Neural progenitor cell (in vitro differentiated cells): ENCODE data around the gene CACNA1C. TPM values are rescaled to one million over a fixed set of nuclear protein-coding genes. Genes with fewer than 3 reads are reported as not detected.

Experiments
- DNase-seq: peaks from one replicate; pipeline ENCODE4 v3.0.0-alpha.2; 2016; ENCODE audit warnings: low spot score
- H2AFZ ChIP-seq: fragments of 200-600 bp; sonication (generic); replicated peaks from 2 replicates; pipeline ENCODE4 v1.6.1; 2016; ENCODE audit warnings: antibody characterized with exemption
- H3F3A ChIP-seq: fragments of 200-600 bp; sonication (generic); 2 replicates; pipeline ENCODE4 v1.6.1; 2016; ENCODE audit warnings: antibody characterized with exemption, low read depth
- H3K27ac ChIP-seq: fragments of 200-600 bp; sonication (generic); 2 replicates; pipeline ENCODE4 v1.5.1; 2016; ENCODE audit warnings: mild to moderate bottlenecking
- H3K27me3 ChIP-seq: fragments of 200-600 bp; sonication (generic); 2 replicates; pipeline ENCODE4 v1.6.1; 2016; ENCODE audit warnings: mild to moderate bottlenecking, moderate library complexity
- H3K36me3 ChIP-seq: fragments of 200-600 bp; sonication (generic); 2 replicates; pipeline ENCODE4 v1.5.1; 2016
- H3K4me1 ChIP-seq: fragments of 200-600 bp; sonication (generic); 2 replicates; pipeline ENCODE4 v1.6.1; 2016; ENCODE audit warnings: mixed run types
- H3K4me2 ChIP-seq: fragments of 200-600 bp; sonication (generic); 2 replicates; pipeline ENCODE4 v1.6.1; 2016
- H3K4me3 ChIP-seq: fragments of 200-600 bp; sonication (generic); 2 replicates; pipeline ENCODE4 v1.5.1; 2016
- H3K79me2 ChIP-seq: fragments of 200-600 bp; sonication (generic); 2 replicates; pipeline ENCODE4 v1.6.1; 2016; ENCODE audit warnings: low read depth
- H3K9ac ChIP-seq: fragments of 200-600 bp; sonication (generic); 2 replicates; pipeline ENCODE4 v1.6.1; 2016
- H3K9me3 ChIP-seq: fragments of 200-600 bp; sonication (generic); 2 replicates; pipeline ENCODE4 v1.5.1; 2016; ENCODE audit warnings: low read depth
- H4K20me1 ChIP-seq: fragments of 200-600 bp; sonication (generic); 2 replicates; pipeline ENCODE4 v1.6.1; 2016; ENCODE audit warnings: low read depth
- H3K27ac Mint-ChIP-seq: 3 replicates; pipeline ENCODE4 v1.8.0; 2021; ENCODE audit warnings: mixed read lengths
- H3K27me3 Mint-ChIP-seq: 2 replicates; pipeline ENCODE4 v1.8.0; 2022; ENCODE audit warnings: low read depth, mild to moderate bottlenecking, inconsistent platforms, moderate library complexity, mixed read lengths; ENCODE audit not compliant: insufficient read depth
- H3K36me3 Mint-ChIP-seq: 3 replicates; pipeline ENCODE4 v1.8.0; 2021; ENCODE audit warnings: mixed read lengths
- H3K4me1 Mint-ChIP-seq: 3 replicates; pipeline ENCODE4 v1.8.0; 2021; ENCODE audit warnings: mixed read lengths
- H3K4me3 Mint-ChIP-seq: 3 replicates; pipeline ENCODE4 v1.8.0; 2021; ENCODE audit warnings: mild to moderate bottlenecking, moderate library complexity, mixed read lengths
- H3K9me3 Mint-ChIP-seq: 3 replicates; pipeline ENCODE4 v1.8.0; 2020; ENCODE audit warnings: mixed read lengths
- EZH2 ChIP-seq: fragments of 200-600 bp; sonication (generic); IDR thresholded peaks from 2 replicates; pipeline ENCODE4 v1.6.1; 2017; ENCODE audit warnings: antibody characterized with exemption, mild to moderate bottlenecking, moderate library complexity
- EZH2phosphoT487 ChIP-seq: fragments of 200-600 bp; sonication (generic); IDR thresholded peaks from 2 replicates; pipeline ENCODE4 v1.6.1; 2017; ENCODE audit warnings: antibody characterized with exemption
- total RNA-seq: library from RNA; depleted of rRNA; stranded (reverse); fragments of >200 nt; gene quantifications from 2 replicates; pipeline ENCODE4 v1.2.3, GENCODE V29; 2015; ENCODE audit warnings: low replicate concordance
- TF ChIP-seq, protein P1 (sequence below): fragments of 200-600 bp; sonication (generic); IDR thresholded peaks from 2 replicates; pipeline ENCODE4 v1.5.1; 2017; ENCODE audit warnings: antibody characterized with exemption, mild to moderate bottlenecking

CACNA1C gene
- total RNA-seq, 1 donor from 2014 or later: 2.7 TPM

DNA sequence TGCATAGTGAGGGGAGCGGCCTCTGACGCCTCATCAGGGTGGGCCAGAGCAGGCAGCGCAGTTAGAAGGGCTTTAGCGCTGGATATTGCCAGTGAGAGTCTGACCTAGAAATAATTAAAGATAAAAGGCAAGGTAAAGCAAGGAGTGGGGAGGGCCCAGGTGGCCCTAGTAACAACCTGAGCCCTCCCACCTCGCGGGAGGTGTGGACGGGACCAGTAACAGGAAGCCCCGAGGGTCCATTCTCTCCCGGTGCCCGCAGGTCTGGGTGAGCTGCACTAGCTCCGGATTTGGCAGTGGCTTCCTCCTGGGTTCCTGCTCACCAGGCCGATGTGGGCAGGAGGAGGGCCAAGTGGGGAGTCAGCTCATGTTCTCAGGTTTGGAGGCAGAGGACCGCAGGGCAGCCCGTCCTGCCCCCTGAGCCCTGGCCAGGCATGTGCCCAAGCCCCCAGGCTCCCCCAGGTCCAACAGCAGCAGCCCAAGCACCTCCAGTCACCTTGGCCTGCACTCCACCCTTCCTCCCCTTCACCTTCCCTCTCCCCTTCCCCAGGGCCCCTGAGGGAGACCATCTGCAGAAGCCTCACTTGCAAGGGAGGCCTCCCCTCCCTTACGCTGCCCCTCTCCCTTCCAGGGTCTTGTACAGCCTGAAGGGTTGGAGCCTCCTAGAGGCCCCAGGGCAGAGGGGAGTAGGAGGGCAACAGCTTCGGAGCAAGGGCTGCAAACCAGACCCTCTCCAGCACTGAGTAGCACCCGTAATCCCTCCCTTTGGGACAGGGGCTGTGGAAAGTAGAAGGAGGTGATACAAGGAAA, 597.7 kb downstream of the CACNA1C start:
- H3K4me1 Mint-ChIP-seq: no peaks in the 10 kb centered on the region
- peak overlapping the region; percentile 79 for H3K27ac Mint-ChIP-seq

DNA sequence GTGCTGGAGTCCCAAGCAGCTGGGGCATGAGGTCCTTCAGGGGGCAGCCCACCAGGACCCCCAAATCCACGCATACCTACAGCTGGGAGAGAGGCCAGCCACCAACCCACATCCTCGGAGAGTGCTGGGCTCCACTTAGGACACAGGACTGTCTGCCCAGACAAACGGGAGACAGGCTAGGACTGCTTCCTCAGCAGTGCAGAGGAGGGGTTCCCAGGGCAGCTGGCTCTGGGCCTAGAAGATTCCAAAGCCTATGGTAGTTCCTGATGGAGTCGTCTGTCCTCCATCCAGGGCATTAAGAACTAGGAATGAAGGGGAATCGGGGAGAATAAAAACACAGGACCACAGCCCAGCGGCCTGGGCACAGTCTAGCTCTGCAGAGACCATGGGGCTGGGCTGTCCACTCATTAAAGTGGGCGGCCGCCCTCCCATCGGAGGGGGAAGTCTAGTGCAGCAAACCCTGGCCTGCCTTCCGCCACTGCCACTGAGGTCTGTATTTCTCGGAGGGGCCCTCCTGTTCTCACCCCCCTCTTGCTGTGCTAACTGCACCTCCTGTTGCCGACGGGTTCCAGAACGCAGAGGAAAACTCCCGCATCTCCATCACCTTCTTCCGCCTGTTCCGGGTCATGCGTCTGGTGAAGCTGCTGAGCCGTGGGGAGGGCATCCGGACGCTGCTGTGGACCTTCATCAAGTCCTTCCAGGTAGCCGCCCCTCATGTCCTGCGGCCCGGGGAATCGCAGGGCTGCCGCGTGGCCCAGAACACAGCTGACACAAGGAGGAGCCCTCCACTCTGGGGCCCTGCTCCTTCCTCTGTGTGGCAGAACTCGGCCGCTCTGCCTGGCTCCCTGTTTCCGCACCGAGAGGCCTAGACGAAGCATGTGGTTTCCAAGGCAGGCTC, 598.5 kb downstream of the CACNA1C start:
- TF ChIP-seq EZH2phosphoT487: no peak
- TF ChIP-seq EZH2: no peak
- TF ChIP-seq, protein P1, sequence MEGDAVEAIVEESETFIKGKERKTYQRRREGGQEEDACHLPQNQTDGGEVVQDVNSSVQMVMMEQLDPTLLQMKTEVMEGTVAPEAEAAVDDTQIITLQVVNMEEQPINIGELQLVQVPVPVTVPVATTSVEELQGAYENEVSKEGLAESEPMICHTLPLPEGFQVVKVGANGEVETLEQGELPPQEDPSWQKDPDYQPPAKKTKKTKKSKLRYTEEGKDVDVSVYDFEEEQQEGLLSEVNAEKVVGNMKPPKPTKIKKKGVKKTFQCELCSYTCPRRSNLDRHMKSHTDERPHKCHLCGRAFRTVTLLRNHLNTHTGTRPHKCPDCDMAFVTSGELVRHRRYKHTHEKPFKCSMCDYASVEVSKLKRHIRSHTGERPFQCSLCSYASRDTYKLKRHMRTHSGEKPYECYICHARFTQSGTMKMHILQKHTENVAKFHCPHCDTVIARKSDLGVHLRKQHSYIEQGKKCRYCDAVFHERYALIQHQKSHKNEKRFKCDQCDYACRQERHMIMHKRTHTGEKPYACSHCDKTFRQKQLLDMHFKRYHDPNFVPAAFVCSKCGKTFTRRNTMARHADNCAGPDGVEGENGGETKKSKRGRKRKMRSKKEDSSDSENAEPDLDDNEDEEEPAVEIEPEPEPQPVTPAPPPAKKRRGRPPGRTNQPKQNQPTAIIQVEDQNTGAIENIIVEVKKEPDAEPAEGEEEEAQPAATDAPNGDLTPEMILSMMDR: no peak
- H3K9me3 ChIP-seq: no peaks in the 10 kb centered on the region
- no peaks in the 10 kb centered on the region for H3K79me2 ChIP-seq
- H3K27ac ChIP-seq: no peak overlapping the region
- no peak overlapping the region for H3K4me2 ChIP-seq
- DNase-seq: no peak
- H2AFZ ChIP-seq: no peak overlapping the region
- H3K4me1 Mint-ChIP-seq: no peaks in the 10 kb centered on the region
- H4K20me1 ChIP-seq: no peaks in the 10 kb centered on the region
- H3K27me3 ChIP-seq: no peaks in the 10 kb centered on the region
- no peaks in the 10 kb centered on the region for H3K4me1 ChIP-seq
- no peak overlapping the region for H3K27ac Mint-ChIP-seq
- no peaks in the 10 kb centered on the region for H3K36me3 Mint-ChIP-seq
- H3K27me3 Mint-ChIP-seq: peaks cover 2% of the 10 kb centered on the region
- no peaks in the 10 kb centered on the region for H3K36me3 ChIP-seq
- H3K9ac ChIP-seq: no peak overlapping the region
- no peaks in the 10 kb centered on the region for H3F3A ChIP-seq
- no peak overlapping the region for H3K4me3 Mint-ChIP-seq
- no peak overlapping the region for H3K4me3 ChIP-seq
- peaks cover 6% of the 10 kb centered on the region for H3K9me3 Mint-ChIP-seq

More for the DNA sequence above, 597.7 kb downstream of the CACNA1C start:
- Histone ChIP-seq H3K4me2 (no peak overlapping the region), H3K4me1 (no peaks in the 10 kb centered on the region), H3K4me3 (no peak overlapping the region), H3K79me2 (no peaks in the 10 kb centered on the region), H3K36me3 (no peaks in the 10 kb centered on the region), H3K9me3 (no peaks in the 10 kb centered on the region), H4K20me1 (no peaks in the 10 kb centered on the region), H3F3A (no peaks in the 10 kb centered on the region), H2AFZ (no peak overlapping the region), H3K9ac (no peak overlapping the region), H3K27me3 (no peaks in the 10 kb centered on the region), H3K27ac (no peak overlapping the region)
- TF ChIP-seq EZH2phosphoT487 (no peak), EZH2 (no peak)
- TF ChIP-seq, protein P1: no peak
- Mint-ChIP-seq H3K9me3 (no peaks in the 10 kb centered on the region), H3K4me3 (no peak overlapping the region), H3K27me3 (peaks cover 2% of the 10 kb centered on the region), H3K36me3 (no peaks in the 10 kb centered on the region)
- DNase-seq: no peak

DNA sequence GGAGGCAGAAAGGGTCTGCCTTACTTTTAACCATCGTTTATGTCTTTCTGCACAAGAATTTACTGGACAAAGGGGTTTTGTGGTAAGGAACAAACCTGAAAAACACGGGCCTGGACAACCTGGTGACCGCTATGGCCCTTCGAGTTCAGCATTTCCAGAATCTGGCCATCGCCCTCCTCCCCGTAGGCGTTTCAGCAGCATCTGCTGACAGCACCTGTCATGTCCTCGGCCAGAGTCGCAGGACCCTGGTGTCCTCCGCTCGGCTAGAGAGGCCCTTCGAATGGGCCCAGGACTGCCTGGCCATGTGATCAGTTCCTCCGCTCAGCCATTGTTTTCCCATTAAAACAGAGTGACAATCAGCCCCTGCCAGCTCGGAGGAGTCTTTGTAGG, 599.2 kb downstream of the CACNA1C start:
- Mint-ChIP-seq H3K4me1 (no peaks in the 10 kb centered on the region), H3K4me3 (no peak overlapping the region), H3K27me3 (peaks cover 2% of the 10 kb centered on the region), H3K9me3 (peaks cover 8% of the 10 kb centered on the region), H3K36me3 (no peaks in the 10 kb centered on the region), H3K27ac (no peak overlapping the region)
- H3K27me3 ChIP-seq: no peaks in the 10 kb centered on the region
- no peak for DNase-seq
- no peak overlapping the region for H3K27ac ChIP-seq
- H3K79me2 ChIP-seq: no peaks in the 10 kb centered on the region
- TF ChIP-seq EZH2 (no peak), EZH2phosphoT487 (no peak)
- TF ChIP-seq, protein P1: no peak
- no peaks in the 10 kb centered on the region for H3K9me3 ChIP-seq
- H4K20me1 ChIP-seq: no peaks in the 10 kb centered on the region
- H3K4me2 ChIP-seq: no peak overlapping the region
- H3K4me1 ChIP-seq: no peaks in the 10 kb centered on the region
- H3K4me3 ChIP-seq: no peak overlapping the region
- no peaks in the 10 kb centered on the region for H3K36me3 ChIP-seq
- peak overlapping the region; percentile 7 for H2AFZ ChIP-seq
- no peak overlapping the region for H3K9ac ChIP-seq
- H3F3A ChIP-seq: no peaks in the 10 kb centered on the region
